HUDEP-2 (cell line): ENCODE results near the gene TAF4.
A peak's percentile ranks its signal among the peaks of the same experiment; 100 is the strongest.
"Not testable (repeated sequence)": the region's sequence is repeated elsewhere in the genome, so short reads cannot be mapped to it uniquely, and the experiment has no call there.

Experiments used
- DNase-seq, 76 experiments: peaks; one replicate each; lab custom pipeline; 2025; ENCODE audit not compliant: unreplicated experiment in 76 of 76; lab: John Stamatoyannopoulos, UW

Gene TAF4

DNA sequence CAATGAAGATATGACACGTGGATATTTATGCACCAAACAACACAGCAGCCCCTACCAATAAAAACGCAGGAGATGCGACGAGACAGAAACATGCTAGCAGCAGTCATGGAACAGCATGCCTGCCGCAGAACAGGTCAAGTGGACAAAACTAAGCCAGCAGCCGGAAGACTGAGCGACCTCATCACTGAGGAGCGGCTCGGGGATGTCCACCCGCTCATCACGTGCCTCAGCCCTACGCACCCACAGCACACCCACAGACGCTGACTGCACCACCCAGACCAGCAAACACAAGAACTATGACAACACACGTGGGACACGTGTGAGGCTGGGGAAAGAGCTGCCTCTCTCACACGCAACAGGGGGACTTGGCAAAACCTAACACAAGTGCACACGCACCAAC is 81.7 kb downstream of the TAF4 start:
- no peak for DNase-seq

GRCh38 chr20:61982951-61983315 is 82.7 kb downstream of the TAF4 start:
- DNase-seq: no peak

- no peak for DNase-seq
These were observed 83.3 kb downstream of the TAF4 start for GRCh38 chr20:61982191-61982950.

GRCh38 chr20:61981691-61982090 is 84.0 kb downstream of the TAF4 start:
- DNase-seq: not testable (repeated sequence)

DNA sequence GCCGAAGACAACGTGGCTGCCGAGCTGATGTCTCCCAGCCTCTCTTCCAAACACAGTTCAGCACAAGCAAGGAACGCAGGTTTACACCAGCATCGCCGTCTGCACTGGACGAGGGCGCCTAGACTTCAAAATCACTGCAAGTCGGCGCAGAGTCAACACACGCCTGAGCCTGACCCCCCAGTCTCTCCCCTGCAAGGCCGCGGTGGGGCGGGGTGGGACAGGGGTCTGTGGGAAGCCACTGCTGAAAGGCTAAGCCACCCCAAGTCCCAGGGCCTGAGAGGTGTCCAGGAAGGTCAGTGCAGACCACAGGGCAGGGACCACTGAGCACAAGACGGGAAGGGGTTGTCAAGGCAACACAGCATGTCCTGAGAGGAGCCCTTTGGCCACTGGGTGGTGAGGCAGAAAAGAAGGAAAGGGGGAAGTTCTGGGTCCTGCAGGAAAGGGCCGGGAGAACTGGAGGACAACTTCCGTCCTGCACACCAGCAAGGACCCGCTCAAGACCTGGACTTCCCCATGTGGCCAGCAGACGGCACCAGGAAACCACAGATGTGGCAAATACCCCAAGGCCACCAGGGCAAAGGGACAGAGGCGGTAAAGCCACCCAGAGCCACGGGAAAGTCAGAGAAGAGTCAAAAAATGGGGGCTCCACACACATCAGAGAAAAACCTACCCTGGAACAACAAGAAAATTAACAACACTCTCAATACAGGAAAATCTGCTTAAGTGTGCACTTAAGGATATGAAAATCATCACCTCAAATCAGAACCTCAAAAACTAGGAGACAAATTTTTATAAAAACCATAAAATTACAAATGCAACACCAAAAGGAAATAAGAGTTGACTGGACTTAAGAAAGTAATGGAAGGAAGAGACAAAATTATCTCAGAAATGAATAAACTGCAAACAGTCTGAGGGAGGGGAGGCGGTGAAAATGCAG is 84.8 kb downstream of the TAF4 start:
- peak in 59 of 76 experiments; percentile 4 to 62 (median 37) for DNase-seq

- DNase-seq: no peak
These were observed 85.7 kb downstream of the TAF4 start for GRCh38 chr20:61979701-61980635.

- no peak for DNase-seq
These were observed 86.6 kb downstream of the TAF4 start for GRCh38 chr20:61979090-61979489.

DNA sequence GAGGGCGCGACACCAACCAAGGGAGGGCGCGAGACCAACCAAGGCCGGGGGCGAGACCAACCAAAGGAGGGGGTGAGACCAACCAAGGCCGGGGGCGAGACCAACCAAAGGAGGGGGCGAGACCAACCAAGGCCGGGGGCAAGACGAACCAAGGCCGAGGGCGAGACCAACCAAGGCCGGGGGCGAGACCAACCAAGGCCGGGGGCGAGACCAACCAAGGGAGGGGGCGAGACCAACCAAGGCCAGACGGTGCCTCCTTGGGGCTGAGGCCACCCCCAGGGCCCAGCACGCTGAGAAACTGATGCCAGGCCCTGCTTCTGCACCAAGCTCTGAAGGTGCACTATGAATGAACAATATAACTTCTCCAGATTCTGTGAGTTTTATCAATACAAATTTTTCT is 87.2 kb downstream of the TAF4 start:
- DNase-seq: no peak

DNA sequence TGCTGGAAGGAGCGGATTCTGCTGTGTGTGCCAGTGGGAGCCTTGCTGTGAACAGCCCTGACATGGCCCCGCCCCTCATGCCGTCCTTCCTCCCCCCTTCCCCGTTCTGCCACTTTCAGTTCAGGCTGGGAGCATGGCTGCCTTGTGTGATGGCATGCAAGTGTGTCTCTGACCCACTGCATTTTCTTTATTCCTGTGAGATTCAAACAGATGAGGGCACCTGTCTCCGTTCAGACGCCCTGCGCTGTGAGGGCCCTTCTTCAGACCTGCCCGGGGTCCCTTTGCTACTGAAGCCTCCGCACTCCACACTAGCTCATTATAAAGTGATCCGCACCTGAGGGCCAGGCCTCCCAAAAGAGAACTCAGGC is 88.3 kb downstream of the TAF4 start:
- no peak for DNase-seq

- no peak for DNase-seq
These were observed 88.8 kb downstream of the TAF4 start for GRCh38 chr20:61976644-61977418.

GRCh38 chr20:61976263-61976643 is 89.4 kb downstream of the TAF4 start:
- no peak for DNase-seq

- DNase-seq: no peak
These were observed 90.1 kb downstream of the TAF4 start for GRCh38 chr20:61975407-61976129.

- no peak for DNase-seq
These were observed 91.4 kb downstream of the TAF4 start for GRCh38 chr20:61974357-61974665.

- DNase-seq: no peak
These were observed 91.9 kb downstream of the TAF4 start for GRCh38 chr20:61973515-61974356.

DNA sequence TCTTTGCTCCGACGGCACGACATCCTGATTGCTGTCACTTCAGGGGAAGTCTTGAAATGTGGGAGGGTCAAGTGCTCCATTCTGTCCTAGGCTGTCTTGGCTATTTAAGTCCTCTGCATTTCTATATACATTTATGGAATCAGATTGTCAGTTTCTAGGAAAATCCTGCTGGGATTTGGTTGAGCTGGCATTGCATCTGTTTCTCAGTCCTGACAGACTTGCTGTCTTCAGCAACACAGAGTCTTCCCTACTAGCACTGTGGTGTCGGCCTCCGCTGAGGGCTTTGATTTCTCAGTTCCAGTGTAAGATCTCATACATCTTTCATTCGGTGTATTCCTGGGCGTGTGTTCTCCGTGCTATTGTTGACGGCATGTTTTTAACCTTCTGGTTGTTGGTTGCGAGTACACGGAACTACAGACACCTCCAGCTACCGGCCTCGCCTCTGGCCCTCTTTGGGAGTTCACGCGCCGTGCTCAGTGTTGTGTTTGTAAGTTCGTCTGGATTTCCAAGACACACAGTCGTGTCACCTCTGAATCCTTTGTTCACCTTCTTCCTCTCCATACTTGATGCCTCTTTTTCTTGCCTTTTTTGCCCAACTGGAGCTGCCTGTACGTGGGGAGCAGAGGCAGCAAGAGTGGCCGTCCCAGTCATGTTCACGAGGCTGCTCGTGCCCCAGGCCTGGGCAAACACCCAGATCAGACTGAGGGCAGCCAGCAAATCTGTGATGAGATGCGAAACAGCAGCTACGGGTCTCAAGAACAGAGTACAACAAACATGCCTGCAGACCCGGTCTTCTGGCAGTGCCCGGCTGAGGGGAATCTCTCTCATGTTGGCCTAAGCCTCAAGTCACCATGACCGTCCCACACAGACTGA is 92.8 kb downstream of the TAF4 start:
- DNase-seq: no peak

DNA sequence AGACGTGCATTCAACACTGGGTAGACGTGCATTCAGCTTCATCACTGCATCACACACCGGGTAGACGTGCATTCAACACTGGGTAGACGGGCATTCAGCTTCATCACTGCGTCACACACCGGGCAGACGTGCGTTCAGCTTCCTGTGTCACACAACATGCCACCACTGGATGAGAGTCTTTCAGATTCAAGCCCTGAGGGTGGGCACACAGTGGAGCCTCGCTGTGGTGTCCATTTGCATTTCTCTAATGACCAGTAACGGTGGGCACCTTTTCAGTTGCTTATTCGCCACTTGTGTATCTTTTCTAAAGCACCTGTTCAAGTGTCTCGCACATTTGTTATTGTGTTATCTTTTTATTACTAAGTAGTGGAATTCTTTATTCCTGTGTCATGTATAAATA is 94.1 kb downstream of the TAF4 start:
- not testable (repeated sequence) for DNase-seq

DNA sequence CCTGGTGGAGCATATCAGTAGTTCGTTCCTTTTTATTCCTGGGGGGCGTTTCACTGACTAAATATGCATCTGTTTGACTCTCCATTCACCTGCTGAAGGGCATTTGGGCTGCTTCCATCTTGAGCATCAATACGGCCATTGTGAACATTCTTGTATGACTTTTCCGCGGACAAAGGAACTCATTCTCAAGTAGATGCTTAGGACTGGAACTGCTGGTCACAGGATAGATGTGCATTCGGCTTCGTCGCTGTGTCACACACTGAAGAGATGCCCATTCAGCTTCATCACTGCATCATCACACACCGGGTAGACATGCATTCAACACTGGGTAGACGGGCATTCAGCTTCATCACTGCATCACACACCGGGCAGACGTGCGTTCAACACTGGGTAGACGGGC is 95.3 kb downstream of the TAF4 start:
- no peak for DNase-seq

DNA sequence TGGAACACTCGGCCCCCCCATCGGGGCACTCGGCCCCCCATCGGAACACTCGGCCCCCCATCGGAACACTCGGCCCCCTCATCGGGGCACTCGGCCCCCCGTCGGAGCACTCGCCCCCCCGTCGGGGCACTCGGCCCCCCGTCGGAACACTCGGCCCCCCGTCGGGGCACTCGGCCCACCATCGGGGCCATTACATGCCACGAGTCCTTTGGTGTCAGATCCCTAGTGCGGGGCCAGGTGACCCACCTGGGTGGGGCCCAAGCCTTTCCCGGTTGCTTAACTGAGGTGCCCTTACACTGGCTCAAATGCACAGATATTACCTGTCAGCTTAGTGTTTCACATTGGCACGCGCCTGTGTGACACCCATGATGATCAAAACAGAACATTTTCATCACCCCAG is 95.9 kb downstream of the TAF4 start:
- no peak for DNase-seq
